GM10266 (cell line): Measurements from ENCODE around the gene SKA2.

Source experiments
- DNase-seq: peaks from one replicate; pipeline ENCODE4 v3.0.0; 2012; ENCODE audit errors: extremely low spot score
- TF ChIP-seq, protein P1 (sequence below): IDR thresholded peaks from 2 replicates; pipeline ENCODE4 v1.5.1; 2012; ENCODE audit warnings: mild to moderate bottlenecking, low read depth; ENCODE audit not compliant: control insufficient read depth, insufficient read depth; ENCODE audit errors: missing control alignments

Gene SKA2

DNA sequence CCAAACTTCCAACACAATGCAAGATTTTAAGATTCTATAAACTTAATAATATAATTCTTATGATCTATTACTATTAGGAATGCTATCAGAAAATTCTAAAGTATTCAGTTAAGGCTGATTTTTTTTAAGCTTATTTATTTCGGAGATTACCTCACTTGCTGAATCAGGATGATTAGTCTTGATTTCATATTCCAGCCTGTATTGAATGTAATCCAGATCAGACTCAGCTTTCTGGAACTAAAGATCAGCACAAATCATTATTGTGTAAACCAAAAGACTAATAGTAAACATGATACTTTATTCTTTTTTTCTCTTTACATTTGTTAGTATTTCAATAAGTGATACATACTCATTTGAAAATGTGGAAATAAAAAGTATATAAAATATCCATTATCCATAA lies 23.9 kb downstream of the SKA2 start:
- no peak for DNase-seq
- TF ChIP-seq, protein P1, sequence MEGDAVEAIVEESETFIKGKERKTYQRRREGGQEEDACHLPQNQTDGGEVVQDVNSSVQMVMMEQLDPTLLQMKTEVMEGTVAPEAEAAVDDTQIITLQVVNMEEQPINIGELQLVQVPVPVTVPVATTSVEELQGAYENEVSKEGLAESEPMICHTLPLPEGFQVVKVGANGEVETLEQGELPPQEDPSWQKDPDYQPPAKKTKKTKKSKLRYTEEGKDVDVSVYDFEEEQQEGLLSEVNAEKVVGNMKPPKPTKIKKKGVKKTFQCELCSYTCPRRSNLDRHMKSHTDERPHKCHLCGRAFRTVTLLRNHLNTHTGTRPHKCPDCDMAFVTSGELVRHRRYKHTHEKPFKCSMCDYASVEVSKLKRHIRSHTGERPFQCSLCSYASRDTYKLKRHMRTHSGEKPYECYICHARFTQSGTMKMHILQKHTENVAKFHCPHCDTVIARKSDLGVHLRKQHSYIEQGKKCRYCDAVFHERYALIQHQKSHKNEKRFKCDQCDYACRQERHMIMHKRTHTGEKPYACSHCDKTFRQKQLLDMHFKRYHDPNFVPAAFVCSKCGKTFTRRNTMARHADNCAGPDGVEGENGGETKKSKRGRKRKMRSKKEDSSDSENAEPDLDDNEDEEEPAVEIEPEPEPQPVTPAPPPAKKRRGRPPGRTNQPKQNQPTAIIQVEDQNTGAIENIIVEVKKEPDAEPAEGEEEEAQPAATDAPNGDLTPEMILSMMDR: no peak

DNA sequence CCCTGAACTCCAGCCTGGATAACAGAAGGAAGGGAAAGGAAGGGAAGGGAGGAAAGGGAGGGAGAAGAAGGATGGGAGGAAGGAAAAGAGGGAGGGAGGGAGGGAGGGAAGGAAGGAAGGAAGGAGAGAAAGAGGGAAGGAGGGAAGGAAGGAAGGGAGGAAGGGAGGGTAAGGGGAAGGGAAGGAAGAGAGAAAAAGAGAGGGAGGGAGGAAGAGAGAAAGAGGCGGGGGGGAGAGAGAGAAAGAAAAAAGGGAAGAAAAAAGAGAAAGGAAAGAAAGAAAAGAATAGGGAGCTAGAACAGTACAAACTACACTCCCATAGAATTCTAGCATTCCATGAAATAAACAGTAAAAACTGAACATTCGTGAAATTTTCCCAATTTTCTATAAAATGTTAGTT lies 25.2 kb downstream of the SKA2 start:
- DNase-seq: no peak
- TF ChIP-seq, protein P1: no peak

DNA sequence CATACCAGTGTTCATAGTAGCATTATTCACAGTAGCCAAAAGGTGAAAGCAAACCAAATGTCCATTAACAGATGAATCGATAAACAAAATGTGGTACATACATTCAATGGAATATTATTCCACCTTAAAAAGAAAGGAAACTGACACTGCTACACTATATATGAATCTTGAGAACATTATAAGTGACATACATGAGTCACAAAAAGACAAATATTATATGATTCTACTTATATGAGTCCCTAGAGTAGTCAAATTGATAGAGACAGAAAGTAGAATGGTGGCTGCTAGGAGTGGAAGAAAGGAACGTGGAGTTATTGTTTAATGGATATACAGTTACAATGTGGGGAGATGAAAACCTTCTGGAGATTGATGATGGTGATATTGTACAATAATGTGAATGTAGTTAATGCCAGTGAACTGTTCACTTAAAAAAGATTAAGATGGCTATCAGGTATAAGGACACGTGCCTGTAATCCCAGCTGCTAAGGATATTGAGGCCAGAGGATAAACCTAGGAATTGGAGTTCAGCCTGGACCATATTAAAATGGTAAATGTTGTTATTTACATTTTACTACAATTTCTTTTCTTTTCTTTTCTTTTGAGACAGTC lies 28.1 kb downstream of the SKA2 start:
- DNase-seq: no peak
- TF ChIP-seq, protein P1: no peak

DNA sequence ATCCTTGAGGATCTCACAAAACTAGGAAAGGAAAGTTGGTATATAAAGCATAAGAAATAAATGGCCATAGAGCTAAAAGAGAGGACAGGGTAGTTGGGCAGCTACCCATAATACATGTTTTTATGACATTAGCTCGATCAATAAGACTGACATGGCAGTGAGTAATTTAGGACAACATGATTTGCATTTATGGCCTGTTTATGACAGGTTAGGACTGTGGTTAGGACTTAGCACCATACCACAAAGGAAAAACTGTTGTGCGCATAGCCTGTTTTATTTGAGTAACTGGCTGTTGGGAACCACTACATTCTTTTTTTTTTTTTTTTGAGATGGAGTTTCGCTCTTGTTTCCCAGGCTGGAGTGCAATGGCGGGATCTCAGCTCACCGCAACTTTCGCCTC lies 30.3 kb downstream of the SKA2 start:
- TF ChIP-seq, protein P1: no peak
- no peak for DNase-seq

DNA sequence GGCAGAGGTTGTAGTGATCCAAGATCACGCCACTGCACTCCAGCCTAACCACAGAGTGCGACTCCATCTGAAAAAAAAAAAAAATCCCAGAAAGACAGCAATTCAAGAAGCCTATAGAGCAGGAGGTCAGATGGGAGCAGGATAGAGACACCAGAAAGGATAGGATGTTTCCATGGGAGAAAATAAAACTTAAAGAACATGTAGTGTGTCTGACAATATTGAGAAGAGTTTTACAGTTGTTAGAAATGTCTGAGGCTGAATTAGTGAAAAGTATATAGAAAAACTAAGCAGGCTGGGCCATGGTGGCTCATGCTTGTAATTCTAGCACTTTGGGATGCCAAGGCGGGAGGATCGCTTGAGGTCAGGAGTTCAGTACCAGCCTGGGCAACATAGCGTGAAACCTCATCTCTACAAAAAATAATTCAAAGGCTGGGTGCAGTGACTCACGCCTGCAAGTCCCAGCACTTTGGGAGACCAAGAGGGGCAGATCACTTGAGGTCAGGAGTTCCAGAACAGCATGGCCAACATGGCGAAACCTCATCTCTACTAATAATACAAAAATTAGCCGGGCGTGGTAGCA lies 33.0 kb downstream of the SKA2 start:
- no peak for DNase-seq
- TF ChIP-seq, protein P1: no peak

DNA sequence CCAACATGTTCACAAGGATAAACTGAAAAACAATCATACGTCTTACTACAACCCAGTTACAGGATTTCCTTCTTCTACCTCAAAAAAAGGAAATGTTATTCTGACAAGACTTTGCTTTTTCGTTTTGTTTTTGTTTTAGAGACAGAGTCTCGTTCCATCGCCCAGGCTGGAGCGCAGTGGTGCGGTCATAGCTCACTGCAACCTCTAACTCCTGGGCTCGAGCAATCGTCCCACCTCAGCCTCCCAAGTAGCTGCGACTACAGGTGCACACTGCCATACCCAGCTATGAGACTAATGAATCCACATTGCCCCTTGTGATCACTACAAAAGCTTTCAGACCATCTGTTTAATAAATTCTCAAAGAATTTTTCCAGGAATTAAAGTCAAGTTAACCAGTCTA lies 39.5 kb downstream of the SKA2 start:
- TF ChIP-seq, protein P1: no peak
- no peak for DNase-seq

DNA sequence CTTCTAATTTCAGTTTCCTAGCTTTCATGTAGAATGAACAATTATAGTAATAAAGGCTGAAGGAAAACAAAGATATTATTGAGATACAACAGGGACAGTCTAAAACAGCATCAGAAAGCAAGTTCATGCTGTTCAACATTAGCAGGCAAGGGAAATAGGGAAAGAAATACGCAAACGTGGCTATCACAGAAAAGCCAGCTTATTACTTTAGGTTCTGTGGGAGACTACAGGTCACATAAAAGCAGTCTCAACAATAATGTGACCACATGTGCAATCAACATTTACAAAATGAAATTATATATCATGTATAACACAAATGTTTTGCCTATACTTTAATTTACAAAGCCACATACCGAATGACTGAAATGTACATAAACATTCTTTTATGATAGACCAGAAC lies 43.4 kb downstream of the SKA2 start:
- no peak for DNase-seq
- TF ChIP-seq, protein P1: no peak
